Measurements from ENCODE around the gene PWWP2B. TPM values are rescaled to one million over a fixed set of nuclear protein-coding genes. Genes with fewer than 3 reads are reported as not detected.

PWWP2B gene
- total RNA-seq, 1 donor: 8.2 TPM

GRCh38 chr10:132394936-132395703 lies 1.9 kb upstream of the PWWP2B start:
- no peak for TF ChIP-seq CTCF (IDR thresholded peaks at IDR 0.05; ENCODE audit: insufficient read depth, low read depth, low read length)
- no peak for DNase-seq (ENCODE audit: low read depth)
- no peak overlapping the region for H3K4me3 ChIP-seq (ENCODE audit: low read depth, low read length)

GRCh38 chr10:132395704-132396493 lies 1.1 kb upstream of the PWWP2B start:
- DNase-seq (ENCODE audit: low read depth): peak; percentile 51
- TF ChIP-seq CTCF (IDR thresholded peaks at IDR 0.05; ENCODE audit: insufficient read depth, low read depth, low read length): no peak
- H3K4me3 ChIP-seq (ENCODE audit: low read depth, low read length): peak overlapping the region; percentile 51

- DNase-seq (ENCODE audit: low read depth): peak; percentile 54
- H3K4me3 ChIP-seq (ENCODE audit: low read depth, low read length): peak overlapping the region; percentile 51
- peak; percentile 25 for TF ChIP-seq CTCF (IDR thresholded peaks at IDR 0.05; ENCODE audit: insufficient read depth, low read depth, low read length)
Measured at GRCh38 chr10:132396494-132397035, 435 bp upstream of the PWWP2B start.

GRCh38 chr10:132397671-132398565 lies 918 bp downstream of the PWWP2B start:
- no peak for TF ChIP-seq CTCF (IDR thresholded peaks at IDR 0.05; ENCODE audit: insufficient read depth, low read depth, low read length)
- peak overlapping the region; percentile 65 for H3K4me3 ChIP-seq (ENCODE audit: low read depth, low read length)
- peak; percentile 58 for DNase-seq (ENCODE audit: low read depth)

GRCh38 chr10:132398566-132398991 lies 1.6 kb downstream of the PWWP2B start:
- no peak overlapping the region for H3K4me3 ChIP-seq (ENCODE audit: low read depth, low read length)
- TF ChIP-seq CTCF (IDR thresholded peaks at IDR 0.05; ENCODE audit: insufficient read depth, low read depth, low read length): no peak
- DNase-seq (ENCODE audit: low read depth): no peak

All from fibroblast of villous mesenchyme (primary cell).